GM20431 (cell line): ENCODE measurements around the gene MIDN.

Experiments used
- in situ Hi-C: fragments of 300-500 bp; cut with MseI, MboI; formaldehyde crosslinking; loops from one replicate; pipeline ENCODE4 v1.15.0; 2020; ENCODE audit warnings: low sequenced_read_pairs; ENCODE audit not compliant: unreplicated experiment

The MIDN gene

DNA sequence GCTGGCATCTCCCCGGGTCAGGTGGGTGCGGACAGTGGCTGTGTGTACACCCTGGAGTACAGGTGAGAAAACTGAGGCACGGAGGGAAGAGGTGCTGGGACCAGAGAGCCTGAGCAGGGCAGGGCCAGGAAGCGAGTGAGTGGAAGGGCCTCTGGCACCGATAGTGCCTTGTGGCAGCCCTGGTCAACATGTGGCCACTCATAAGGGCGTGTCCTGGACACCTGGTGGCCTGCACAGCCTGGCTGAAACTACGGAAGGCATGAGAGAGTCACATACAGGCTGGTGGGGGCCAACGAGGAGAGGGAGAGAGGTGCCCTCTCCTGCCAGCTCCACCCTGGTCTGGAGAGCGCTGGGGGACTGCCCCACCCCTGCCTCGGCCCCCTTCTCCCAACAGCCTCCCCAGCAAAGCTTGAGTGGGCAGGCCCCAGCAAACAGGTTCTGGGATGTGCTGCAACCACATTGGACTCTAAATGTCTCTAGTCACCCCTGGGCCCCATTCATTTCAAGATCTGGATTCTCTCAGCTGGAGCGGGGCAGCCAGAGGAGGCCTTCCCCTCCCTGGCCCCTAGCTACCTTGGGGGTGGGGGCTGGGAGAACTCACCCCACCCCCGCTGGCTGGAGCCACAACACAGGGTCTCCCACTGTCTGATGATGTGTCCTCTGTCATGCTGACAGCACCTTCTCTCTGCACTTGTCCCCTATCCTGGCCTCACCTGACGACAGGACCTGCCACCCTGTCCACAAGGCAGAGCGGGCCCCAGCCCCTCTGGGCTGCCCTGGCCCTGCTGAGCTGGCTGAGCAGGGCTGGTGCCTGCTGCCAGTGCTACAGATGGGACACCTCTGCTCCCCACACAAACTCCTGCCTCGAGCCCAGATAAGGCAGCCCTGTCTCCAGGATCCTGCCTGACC is 16.4 kb upstream of the MIDN start:
- in situ Hi-C loops: no loop called here

DNA sequence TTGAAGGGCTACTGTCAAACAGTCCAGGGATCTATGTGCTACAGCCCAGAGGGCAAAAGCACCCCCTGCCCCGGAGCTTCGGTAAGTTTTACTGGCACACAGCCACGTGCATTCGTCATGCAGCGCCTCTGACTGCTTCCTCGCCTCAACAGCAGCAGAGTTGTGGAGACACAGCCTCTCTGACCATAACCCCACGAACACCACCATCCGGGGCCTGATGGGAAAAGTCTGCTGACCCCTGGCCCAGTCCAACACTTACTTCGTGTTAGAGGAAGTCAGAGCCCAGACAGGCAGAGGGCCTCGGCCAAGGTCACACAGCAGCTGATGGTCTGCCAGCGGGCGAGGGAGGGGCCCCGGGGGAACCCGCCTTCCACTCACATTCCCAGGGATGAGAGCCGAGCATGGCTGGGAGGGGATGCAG is 15.7 kb upstream of the MIDN start:
- in situ Hi-C loops: no loop called here

DNA sequence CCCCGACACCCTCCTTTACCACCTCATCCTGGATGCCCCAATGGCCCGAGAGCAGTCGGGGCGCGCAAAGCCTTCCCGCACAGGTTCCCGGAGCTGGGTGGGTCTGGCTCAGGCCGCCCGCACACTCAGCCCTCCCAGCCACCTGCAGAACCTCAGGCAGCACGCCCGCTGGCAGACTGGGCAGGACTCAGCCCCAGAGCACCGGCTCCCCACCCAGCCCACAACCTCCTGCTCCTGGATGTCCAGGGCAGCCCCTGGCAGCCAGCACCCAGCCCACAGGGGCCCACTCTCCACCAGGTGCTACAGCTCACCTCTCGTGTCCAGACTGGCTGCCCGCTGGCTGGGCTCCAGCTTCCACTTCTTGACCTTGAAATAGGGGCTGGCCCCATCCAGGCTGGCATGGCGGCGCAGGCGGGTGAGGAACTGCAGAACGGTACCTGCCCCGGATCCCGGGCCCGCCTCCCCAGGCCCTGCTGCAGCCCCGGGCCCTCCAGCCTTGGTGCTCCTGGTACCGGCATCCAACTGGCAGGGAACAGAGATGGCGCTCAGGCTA is 15.2 kb upstream of the MIDN start:
- in situ Hi-C loops: no loop called here

DNA sequence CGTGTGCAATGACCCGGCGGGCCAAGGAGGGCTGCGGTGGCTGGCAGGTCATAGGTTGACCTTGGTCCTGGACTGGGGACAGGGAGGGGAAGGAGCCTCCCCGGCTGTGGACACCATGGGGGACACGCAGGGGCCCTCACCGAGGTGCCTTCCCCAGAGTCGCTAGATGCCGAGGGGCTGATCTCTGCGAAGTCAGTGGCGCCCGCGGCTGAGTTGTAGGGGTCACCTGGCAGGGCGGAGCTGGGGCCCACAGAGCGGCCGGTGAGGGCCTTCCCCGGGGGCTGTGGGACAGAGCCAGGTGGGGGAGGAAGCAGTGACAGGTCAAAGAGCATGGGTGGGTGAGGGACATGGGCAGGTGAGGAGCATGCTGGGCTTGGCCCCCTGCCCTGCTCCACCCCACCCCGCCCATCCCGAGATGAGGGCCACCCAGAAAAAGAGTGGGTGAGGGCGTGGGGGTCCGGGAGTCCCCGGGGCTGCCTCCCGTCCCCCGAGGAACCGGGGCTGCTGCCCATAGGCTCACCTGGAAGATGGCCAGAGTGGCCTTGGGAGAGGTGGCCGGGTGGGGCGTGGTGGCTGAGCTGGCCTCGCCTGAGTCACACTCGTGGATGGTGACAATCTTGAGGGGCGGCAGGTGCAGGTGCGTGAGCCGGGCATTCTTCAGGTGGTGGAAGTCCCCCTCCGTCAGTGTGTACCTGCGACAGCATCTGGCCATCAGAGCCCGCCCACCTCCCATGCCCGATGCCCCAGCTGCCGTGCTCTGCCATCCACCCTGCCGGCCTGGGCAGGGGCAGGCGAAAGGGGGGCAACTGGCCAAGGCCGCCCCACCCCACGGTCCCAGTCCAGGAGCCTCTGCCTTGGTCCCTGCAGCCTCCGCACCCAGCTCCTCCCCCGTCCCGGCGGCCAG is 14.1 kb upstream of the MIDN start:
- in situ Hi-C loops: no loop called here

DNA sequence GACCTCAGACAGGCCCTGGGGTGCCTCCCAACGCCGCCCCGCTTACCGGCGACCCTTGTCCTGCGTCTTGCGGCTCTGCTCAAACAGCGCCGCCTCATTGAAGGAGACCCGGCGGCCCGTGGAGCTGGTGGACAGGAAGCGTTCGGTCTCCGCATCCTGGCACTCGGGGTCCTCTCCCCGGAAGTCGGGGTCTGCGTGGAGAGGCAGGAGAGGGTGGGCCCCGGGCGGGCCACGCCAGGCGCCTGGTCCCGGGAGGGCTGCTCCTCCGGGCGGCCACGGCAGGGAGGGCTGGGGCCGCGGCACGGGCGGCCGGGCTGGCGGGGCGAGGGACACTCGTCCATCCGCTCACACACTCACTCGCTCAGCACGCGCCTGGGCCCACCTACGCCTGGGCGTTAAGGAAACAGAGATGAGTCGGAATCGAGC is 13.4 kb upstream of the MIDN start:
- in situ Hi-C loops: no loop called here

DNA sequence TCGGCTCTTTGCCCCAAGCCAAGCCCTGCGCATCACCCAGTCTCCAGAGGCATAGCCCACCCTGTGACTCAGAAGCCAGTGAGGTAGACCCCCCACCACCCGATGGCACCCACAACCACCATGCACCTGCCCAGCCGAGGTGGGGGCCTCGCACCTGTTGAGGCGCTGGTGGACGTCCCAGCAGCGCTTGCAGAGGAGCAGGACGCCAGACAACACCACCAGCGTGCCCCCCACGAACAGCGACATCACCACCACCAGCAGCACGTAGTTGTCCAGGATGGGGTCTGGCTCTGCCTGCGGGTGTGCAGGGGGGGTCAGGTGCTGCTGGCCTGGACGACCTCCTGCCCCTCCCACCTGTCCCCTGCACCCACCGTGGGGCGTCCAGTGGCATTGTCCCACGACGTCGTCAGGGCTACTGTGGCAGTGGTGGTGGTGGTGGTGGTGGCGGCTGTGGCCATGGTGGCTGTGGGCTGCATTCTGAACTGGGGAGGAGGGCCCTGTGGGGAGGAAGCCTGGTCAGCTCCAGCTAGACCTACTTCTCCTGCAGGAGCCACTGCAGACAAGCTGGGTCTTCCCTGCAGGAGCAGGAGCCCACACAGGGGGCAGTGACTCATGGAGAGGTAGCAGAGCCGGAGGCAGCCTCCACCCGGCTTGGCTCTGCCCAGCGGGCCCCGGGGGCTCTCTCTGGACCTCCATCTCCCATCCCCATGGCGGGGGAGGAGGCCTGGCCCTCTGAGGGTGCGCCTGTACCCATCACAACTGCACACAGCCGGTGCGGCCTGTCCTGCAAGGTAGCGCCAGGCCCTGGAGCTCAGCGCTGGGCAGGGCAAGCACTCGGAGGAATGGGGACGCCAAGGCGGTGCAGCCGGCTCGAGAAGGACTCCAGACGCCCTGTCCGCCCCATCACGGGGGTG is 12.5 kb upstream of the MIDN start:
- in situ Hi-C loops: no loop called here

DNA sequence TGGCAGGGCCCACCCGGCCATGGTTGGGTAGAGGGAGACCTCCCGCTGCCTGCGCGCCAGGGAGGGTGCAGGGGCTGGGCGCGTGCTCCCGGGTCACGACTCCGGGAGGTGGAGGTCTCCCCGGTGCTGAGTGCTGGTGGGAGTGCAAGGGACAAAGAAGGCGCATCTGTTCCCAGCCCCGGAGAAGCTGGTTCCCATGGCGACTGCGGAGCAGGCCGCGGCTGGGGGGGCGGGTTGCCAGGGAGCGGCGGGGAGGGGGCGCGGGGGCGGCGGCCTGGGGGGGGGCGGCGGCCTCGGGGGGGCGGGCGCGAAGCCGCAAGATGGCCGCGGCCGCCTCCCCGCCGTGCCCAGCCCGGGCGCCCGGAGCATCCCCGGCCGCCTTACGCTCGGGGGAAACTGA is 11.8 kb upstream of the MIDN start:
- in situ Hi-C loops: no loop called here

DNA sequence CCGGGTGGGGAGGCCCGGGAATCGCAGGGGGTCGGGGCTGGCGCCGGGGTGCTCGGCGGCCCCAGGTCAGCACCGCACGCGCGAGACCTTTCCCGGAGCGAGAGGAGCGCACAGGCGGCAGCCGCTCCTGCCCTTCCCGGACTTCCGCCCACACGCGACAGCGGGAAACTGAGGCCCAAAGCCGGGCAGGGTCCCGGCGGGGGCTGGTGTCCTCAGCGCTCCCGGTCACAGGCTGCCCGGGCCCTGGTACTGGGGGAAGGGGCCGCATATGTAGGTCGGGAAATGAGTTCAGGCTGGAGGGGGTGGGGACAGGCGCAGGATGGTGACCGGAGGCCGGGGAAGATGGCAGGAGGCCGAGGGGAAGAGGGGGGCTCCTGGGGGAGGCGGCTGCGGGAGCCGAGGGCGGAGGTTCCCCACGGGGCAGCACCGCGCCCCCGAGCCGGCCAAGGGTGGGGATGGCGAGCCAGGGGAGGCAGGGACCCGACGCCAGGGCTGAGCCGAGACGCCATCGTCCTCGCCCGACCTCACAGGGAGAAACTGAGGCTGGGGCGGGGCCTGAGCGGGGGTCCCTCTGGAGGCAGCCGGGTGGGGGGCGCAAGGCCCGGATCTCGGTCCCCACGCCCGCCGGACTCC is 11.2 kb upstream of the MIDN start:
- in situ Hi-C loops: no loop called here

DNA sequence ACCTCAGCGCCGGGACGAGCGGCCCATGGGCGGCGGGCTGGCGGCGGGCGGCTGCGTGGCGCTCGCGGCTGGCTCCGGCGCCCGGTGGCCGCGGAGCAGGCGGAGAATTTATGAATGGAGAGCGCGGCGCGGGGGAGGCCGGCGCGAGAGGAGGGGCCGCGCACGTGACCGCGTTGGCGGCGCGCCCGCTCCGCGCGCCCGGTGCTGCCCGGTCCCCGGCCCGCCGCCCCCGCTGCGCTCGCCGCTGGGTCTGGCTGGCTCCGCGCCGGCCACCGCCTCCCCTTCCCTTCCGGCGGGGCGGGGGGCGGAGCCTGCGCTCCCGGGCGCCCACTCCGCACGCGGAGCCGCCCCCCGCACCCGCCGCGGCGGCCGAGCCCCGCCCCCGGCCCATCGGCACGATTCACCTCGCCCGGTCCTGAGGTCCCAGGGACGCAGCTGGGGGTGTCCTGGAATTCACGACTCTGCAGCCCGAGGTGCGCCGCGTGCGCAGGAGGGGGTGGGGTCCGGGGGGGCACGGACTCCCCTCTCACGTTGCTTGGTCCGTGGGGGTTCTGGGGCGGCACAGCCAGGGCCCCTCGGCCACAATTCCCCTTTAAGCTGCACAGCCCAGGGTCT is 10.5 kb upstream of the MIDN start, which contains the start of gene CBARP:
Gene CBARP (minus strand): TSS at position 252 of the 615 bp plus-strand sequence. CDS start 1,905 bp downstream, outside the sequence.
- in situ Hi-C loops: no loop called here

DNA sequence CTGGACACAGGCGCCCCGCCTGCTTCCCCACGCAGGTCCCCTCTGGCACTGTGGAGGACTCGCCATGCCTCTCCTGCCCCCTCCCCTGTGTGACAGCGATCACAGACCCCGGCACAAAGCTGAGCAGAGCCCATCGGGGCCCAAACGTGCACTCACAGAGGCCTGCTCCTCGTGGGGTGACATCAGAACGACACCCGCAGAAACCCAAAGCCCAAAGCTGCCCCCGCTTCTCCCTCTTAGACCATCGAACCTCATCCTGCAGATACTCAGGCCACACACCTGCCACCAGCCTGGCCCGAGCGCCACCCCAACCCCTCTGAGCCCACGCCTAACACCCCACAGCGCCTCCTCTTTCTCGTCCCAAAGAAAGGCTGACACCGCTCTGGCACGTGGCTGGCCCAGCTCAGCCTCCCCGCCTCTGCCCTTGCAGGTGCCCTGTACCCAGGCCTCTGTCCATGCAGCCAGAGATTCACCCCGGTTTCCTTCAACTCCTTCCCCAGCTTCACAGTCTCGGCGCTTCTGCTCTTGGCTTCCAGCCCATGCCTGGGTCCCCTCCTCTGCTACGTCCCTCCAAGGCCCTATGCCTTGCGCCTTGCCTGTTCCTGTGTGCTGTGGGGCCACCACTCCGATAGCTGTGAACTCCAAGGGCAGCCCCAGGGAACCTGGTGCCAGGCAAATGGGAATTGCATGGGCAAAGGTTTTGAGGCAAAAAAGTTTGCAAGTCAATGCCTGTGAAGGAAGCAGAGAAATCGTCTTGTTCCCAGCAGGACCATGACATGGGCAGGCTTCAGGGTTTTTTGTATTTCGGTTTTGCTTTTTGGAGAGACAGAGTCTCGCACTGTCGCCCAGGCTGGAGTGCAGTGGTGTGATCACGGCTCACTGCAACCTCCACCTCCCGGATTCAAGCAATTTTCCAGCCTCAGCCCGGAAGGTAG is 9.7 kb upstream of the MIDN start:
- in situ Hi-C loops: no loop called here

DNA sequence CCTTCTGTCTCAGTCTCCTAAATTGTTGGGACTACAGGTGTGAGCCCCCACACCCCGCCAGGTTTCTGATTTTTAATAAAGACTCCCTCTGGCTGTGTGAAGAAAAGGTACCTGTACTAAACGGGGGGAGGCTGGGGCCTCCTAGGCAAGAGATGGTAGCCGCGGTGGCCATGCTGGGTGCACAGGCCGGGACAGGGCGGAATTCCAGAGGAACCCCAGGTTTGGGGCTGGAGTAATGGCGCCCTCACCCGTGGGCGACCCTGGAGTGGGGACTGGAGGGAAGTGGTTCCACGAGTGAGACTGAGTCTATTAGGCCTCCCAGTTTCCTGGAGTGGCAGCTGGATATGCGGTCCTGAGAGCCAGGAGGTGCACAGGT is 9.0 kb upstream of the MIDN start:
- in situ Hi-C loops: no loop called here

DNA sequence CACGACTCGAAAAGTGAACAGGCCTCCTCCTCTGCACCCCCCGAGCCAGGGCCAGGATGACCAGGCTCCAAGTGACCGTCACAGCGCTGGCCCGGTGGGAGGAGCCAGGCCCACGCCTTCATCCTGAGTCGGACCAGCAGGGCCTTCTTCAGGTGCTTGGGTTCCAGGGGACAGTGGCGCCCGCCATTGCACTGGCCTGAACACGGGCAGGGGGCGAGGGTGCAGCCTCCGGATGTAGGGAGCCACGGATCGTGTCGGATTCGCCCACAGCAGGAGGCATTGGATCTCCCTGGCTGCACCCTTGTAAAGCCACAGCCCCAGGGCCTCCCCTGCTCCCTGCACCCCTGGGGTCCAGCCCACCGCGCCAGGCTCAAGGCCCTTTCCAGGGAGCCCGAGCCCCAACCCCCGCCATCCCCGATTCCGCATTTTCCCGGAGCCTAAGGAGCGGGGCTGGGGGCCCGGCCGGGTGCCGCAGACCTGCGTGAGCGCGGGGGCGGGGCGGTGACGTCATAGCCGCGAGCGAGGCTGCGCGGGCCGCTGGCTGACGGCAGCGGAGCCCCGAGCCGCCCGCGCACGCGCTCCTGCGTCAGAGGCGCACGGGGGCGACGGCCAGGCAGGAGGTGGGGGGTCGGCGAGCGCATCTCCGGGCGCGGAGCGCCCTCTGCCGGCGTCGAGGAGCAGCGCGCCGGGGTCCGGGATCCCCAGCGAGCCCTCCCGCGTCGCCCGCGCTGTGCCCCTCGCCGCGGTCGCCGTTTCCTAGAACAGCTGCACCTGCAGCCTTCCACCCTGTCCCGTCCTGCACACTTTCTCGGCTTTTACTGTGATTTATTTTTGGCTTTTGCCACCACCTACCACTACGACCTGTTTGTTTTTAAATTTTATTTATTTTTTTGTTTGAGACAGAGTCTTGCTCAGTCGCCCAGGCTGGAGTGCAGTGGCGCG is 8.3 kb upstream of the MIDN start:
- in situ Hi-C loops: no loop called here

DNA sequence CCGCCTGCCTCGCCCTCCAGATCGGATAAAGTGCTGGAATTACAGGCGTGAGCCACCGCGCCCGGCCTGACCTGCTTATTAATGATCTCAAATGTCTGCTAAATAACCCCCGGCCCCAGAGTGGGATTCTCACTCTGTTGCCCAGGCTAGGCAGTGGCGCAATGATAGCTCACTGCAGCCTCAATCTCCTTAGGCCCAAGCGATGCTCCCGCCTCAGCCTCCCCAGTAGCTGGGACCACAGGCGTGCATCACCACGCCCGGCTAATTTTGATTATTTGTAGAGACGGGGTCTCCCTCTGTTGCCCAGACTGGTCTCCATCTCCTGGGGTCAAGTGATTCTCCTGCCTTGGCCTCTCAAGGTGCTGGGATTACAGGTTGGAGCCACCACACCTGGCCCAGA is 7.5 kb upstream of the MIDN start:
- in situ Hi-C loops: no loop called here

DNA sequence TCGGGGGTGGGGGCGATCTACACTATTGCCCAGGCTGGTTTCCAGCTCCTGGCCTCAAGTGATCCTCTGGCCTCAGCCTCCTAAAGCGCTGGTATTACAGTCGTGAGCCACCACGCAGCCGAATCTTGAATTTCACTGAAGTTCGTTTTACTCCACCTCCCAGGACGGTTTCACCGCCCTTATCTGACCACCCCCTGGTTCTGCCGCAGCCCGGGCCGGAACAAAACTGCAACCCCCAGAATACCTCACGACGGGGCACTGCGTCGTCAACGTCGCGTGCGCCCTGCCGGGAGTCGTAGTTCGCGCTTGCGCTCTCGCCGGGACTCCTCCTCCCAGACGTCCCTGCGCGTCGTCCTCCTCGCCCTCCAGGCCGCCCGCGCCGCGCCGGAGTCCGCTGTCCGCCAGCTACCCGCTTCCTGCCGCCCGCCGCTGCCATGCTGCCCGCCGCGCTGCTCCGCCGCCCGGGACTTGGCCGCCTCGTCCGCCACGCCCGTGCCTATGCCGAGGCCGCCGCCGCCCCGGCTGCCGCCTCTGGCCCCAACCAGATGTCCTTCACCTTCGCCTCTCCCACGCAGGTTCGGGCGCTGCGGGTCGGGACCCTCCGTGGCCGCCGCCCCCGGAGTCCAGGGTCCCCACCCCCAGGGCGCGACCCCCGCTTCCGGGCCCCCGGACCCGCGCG is 6.8 kb upstream of the MIDN start, which contains the start of gene ATP5F1D:
Gene ATP5F1D (plus strand): TSS at position 335 of the 679 bp plus-strand sequence. CDS start 100 bp downstream, at position 435.
- in situ Hi-C loops: no loop called here

DNA sequence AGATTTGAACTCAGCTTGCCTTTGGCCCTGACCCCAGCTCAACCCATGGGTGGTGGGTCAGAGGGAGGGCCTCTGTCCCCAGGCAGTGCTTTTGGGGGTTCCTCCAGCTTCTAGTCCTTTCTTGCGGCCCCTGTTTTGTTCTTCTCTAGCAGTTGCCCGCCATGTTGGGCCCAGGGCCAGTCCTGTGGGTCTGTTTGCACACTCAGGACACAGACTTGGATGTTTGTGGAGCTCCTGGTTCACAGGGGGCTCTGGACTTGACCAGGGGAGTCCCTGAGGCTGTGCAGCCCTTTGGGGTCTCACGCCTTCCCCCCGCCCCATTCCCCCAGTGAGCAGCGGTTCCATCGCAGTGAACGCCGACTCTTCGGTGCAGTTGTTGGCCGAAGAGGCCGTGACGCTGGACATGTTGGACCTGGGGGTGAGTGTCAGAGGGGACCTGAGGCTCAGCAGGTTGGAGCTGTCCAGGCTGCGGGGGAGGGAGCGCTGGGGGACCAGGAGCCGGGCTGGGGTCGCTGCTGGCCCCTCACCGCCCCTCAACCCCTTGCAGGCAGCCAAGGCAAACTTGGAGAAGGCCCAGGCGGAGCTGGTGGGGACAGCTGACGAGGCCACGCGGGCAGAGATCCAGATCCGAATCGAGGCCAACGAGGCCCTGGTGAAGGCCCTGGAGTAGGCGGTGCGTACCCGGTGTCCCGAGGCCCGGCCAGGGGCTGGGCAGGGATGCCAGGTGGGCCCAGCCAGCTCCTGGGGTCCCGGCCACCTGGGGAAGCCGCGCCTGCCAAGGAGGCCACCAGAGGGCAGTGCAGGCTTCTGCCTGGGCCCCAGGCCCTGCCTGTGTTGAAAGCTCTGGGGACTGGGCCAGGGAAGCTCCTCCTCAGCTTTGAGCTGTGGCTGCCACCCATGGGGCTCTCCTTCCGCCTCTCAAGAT is 4.4 kb upstream of the MIDN start:
- in situ Hi-C loops: no loop called here
